SIG-M5 (cell line): ENCODE measurements around the gene PDE8B.

Experiments used
- DNase-seq: peaks from one replicate; lab custom pipeline; 2025; lab: John Stamatoyannopoulos, UW

PDE8B gene

DNA sequence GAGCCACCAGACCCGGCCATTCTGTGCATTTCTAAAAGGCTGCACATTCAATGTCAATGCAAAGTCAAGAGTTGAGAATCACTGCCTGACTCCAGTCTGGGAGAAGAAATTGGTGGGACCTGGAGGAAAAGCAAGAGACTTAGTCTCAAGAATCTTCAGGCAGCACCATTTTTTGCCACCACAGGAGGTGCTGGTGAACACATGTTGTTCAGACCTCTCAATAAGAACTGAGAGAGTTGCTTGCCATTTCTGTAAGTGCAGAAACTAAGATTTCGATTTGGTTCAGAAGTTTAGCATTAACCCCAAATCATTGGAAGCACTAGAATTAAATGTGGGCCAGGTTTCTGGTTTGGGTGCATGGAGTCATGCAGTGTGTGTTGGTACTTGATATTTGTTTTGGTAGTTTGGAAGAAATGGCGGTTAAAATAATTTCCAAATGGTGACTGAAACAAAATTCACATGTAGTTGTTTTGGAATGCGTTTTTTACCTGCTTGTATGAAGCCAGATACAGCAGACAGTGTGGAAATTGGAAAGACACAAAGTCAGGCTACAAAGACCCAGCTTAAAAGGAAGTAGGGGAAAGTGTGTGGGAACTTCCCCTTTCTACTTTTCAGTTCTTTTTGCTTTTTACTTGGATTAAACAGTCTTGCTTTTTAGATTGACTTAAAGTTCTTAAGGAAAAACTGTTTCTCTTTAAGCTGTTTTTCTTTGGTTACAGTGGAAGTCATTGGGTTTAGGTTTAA is 20.4 kb downstream of the PDE8B start:
- DNase-seq, result no peak

DNA sequence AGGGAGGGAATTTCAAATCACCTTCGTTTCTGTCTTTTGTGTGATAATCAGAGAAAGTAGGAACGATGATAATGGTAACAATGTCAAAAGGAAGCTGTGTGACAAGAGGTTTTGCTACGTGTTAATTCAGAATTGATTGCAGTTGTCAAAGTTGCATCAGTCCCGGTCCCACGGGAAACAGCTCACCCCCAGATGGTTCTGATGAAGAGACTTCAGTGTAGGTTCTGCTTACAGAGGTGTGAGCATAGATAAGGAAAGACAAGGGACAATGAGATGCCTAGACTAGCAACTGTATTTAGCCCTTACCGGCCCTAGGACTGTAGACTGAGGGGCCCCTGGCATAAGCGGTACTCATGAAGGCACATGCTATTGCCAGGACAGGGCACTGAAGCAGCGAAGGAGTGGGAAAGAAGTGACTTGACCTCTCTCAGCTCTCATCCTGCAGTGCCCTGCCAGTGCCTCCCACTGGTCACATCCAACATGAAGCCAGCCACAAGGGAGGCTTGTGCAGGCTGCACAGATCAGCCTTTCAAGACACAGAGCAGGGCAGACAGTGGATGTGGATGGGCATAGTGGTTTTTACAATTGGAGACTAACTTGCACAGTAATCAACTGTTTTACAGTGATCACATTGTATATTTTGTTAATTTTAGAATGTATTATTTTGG is 21.1 kb downstream of the PDE8B start:
- DNase-seq, result no peak

DNA sequence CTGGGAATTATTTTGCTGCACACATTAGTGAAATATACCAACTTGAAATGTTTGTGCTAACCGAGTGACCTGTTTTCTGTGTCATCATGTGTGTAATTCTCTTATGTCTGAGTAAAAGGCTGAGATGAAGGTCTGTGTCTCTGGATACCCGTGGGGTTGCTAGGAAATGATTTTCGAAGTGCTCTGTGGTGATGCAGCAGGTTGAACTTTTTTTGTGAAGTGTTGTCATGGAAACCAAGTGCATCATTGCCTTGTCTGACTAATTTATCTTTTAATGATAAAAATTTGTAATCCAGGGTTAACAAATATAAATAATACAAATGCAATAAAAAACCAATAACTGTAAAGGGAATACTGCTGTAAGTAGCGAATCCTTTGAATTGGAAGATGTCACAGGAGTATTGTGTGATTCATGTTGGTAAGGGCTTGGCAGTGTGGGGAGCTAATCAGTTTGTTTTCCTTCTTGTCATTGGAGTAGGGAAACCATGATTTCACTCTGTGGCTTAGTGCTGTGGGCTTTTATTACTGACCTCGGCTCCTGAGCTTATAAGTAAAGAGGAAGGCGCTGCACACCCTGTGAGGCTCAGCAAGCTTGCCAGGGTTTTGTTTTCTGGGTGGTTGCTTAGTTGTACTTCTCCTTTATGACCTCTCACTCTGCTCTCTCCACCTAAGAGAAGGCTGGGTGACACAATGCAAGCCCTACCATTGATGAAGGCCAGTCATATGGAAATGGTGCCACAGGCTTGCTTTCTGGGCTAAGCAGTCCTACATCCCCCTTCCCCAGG is 22.3 kb downstream of the PDE8B start:
- DNase-seq, result peak; percentile 63

DNA sequence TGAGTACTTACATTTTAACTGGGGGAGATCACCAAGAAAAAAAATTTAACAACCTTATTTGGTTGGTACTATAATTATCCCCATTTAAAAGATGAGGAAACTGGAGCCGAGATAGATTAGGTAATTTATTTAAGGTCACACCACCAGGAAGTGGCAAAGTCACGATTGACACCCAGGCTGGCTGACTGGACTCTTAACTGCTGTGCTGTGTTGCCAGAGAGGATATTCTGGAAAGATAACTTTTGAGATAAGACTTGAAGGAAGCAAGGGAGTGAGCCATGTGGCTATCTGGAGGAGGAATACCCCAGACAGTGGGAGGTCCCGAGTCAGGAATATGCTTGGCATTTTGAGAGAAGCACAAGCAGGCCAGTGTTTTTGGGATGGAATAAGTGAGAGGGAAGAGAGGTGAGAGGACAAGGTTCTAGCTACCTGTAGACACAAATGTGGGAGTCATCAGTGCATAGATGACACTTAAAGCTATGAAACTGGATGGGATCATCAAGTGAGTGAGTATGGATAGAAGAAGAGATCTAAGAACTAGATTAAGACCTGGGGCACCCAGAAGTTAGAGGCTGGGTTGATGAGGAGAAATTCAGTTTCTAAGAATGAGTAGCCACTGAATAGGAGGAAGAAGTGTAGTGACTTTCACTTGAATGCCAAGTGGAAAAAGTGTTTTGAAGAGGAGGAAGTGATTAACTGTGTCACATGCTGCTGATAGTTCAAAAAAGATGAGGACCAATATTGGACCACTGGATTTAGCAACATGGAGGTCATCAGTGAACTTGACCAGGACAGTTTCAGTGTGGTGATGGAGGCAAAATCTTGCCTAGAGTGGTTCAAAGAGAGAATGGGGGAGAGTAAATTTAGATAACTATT is 25.6 kb downstream of the PDE8B start:
- DNase-seq, result no peak

DNA sequence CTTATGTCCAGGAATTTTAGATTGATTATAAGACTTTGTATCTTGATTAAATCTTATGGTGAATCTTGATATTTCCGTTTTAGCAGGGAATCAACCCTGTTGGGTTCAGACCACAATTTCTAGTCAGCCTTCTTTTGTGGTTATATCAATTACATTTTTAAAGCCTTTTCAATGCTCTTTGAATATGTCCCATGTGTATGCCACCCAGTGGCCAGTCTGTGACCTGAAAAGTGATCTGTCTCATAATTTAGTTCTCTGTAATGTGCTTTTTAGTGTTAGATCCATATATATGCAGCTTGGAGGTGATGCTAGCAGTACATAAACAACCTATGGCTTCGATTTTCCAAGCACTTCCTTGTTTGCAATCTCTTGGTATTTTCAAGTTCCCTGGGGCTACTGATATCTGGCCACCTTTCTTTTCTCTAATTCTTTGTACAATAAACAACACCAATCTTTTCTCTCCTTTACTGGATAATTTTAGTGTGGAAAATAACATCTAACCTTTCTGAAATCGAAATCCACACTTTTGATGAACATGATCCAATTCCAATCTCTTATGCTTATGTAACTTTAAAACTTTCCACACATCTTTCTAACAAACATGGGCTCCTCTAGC is 28.8 kb downstream of the PDE8B start:
- DNase-seq, result no peak

DNA sequence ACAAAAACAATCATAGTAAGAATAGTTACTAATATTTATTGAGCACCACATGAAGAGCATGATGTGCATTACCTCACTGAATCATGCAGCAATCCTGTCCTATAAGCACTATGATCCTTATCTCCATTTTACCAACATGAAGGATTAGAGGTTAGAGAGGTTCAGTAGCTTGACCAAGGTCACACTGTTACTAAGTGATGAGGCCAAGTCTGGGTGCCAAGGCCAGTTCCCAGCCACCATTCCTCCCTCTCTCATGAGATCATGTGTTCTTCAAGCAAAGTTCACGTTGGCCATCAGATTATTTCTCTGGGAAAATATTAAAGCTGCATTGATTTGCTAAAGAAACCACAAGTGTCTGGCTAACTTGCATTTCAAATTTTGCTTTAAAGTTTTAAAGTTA is 31.0 kb downstream of the PDE8B start:
- DNase-seq, result no peak

DNA sequence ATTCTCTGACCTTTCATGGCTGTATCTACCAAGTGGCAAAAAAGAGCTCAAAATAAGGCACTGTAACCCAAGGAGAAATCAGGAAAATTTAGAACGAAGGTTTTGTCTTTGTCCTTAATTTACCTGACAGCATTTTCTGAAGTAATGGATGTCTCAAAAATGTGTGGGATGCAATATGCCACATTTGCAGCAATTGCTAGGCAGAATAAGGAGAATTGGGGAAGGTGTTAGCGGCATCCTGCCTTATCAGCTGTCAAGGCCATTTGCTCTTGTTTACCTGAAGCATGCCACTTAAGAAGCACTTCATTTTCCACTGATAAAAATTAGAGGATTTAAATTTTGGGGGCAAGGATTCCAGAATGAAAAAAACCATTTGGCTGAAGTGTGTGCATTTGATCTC is 39.0 kb downstream of the PDE8B start:
- no peak for DNase-seq

DNA sequence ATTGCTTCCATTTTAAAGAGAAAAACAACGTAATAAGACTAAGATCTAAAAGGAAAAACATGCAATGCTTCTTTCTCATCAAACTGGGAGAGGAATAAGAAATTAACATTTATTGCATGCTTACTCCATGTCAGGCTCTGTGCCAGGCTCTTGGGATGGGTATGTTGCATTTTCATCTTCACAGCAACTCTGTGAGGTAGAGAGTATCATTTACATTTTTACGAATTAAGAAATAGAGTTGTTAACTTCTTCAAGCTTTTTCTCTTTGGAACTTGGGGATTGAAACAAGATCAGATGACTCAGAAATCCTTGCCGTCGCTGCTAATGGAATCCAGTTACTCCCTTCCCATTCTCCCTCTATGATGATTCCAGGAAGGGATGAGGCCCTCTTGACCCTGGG is 39.5 kb downstream of the PDE8B start:
- no peak for DNase-seq

DNA sequence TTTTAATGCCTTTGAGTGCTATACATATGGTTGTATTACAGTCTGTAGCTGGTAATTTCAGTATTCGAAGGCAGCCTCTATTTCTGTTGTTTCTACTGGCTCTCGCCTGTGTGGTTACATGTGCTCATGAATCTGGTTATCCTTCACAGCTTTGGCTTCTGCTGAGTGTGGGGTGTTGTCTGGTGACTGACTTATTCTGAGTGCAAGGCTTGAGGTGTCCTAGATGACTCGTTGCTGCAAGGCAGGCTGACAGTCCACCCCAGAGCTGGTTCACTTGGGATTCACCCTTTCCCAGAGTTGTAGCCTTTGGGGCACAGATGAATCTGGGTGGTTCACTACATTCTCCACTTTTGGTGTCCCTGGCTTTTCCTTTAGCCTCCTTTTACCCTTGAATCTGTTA is 41.4 kb downstream of the PDE8B start:
- no peak for DNase-seq

DNA sequence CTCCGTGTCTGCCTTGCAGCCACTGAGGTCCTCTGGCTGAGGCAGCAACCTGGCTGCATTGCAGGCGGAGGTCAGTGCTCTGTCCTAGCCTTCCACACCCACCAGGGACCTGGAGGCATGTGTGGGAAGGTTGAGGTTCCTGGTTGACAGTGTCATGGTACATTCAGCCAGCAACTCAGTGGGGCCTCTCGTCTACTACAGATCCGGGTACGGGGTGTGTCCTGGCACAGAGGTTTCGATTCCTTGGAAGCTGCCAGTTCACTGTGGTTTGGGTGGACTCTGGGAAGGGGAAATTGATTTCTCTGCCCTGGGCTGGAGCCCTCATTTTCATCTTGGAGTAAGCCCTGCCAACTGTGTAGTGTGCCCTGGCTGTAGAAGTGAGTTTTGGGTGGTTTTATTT is 45.1 kb downstream of the PDE8B start:
- no peak for DNase-seq

DNA sequence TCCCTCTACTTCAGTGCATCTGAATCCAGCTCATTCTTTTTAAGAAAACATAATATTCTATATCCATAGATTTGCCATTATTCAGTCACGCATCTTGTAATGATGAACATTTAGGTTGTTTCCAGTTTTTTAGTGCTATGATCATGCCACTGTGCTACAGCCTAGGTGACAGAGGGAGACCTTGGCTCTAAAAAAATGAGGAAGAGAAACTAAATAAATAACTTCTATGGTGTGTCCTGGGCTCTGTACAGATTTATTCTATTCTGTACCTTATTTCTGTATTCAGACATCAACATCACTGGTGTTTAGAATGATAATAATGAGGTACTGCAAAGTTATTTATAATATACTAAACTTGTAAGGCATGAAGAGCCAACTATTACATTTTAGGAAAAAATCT is 45.9 kb downstream of the PDE8B start:
- no peak for DNase-seq

DNA sequence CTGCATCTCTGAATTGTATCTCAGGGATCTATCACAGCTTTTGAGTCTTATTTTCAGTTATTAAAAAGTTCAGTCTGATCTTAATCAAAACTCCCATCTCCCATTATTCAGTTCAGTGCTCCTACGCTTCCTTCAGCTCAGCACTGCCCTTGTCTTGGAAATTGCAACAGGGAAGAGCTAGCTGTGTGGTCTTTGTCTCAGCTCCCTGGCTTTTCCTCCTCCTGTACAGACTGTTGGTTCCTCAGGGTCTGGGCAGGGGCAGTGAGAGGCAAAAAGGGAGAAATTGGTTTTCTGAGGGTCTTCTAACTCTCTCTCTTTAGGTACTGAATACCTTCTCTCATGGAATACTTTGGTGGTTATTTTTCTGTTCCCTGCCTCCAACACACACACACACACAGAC is 48.2 kb downstream of the PDE8B start:
- DNase-seq, result no peak

DNA sequence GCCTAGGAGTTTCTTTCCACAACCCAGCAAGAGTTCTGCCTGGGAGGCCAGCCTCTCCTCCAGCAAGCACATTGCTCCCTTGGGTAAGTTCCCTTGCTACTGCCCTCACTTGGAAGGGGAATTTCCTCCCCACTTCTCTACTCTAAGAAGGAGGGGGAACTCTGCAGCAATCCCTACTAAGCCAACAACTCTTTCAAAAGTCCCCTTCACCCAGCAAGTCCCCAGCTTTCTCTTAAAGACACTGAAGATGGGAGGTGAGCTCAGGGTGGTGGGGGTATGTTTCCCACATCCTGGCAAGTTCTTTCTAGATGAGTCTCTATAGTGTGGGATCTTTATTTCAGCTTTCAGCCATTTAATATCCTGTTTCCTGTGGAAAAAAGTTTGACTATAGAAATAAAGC is 49.0 kb downstream of the PDE8B start:
- DNase-seq, result no peak

DNA sequence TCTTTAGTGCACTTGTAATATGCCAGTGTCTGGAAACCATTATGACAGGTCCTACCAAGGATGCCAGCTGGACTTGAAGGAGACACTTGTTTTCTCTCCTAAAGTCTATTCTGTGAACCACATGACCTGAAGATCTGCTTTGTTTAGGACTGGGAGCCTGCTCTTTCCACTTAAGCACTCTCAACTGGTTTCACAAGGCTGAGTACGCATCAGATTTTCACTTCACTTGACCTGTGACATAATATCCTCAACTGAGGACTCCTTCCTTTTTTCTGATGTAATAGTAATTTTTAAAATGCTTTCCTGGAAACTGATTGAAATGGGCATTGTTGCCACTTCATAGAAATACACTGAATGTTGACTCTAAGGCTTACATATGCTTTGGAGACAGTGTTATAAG is 52.2 kb downstream of the PDE8B start:
- DNase-seq, result no peak

DNA sequence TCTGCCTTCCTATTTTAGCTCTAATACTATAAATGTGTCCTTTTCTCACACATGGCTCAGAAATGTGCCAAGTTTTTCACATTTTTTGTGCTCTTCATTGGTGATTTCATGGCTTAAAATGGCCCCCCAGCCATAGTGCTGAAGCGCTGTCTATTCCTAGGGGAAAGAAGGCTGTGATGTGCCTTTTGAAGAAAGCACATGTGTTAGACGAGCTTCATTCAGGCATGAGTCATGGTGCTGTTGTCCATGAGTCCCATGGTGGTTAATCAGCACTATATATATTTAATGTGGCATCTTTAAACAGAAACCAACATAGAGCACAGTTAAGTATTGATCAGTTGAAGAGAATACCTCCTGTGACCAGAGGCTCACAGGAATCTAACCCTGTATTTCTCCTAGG is 55.8 kb downstream of the PDE8B start:
- no peak for DNase-seq

DNA sequence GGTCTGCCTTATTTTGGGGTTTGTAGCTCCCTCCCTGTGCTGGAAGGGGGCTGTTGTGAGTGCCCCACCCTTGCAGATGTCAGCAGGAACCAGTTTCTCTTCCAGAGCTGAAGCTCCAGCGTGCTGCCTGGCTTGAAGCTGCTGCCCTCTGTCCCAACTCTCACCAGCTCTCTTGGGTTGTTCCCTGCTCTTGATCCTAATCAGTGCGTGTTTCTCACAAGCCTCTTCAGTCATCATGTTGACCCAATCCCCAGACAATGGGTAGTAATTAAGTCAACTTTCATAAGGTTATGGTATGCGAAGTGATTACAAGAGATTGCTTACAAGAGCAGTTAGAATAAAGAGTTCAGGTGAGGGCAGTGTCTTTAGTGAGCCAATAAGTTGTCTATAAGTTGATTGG is 57.0 kb downstream of the PDE8B start:
- DNase-seq, result no peak

DNA sequence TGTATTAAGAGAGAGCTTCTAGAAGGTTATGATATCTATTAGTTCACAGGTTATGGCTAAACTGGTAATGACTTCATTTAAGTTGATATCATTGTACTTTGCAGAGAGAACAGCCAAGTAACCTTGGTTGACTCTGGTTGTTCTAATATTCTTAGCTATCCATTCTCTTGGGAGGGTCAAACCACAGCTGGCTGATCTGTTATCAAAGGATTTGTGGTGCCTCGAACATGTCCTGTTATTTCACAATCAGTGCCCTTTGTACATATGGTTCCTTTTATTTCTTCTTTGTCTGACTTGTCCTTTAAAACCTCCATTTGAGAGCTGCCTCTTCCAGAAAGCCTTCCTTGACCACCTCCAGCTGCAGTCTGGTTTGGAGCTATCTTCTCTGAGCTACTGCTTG is 61.7 kb downstream of the PDE8B start:
- no peak for DNase-seq

DNA sequence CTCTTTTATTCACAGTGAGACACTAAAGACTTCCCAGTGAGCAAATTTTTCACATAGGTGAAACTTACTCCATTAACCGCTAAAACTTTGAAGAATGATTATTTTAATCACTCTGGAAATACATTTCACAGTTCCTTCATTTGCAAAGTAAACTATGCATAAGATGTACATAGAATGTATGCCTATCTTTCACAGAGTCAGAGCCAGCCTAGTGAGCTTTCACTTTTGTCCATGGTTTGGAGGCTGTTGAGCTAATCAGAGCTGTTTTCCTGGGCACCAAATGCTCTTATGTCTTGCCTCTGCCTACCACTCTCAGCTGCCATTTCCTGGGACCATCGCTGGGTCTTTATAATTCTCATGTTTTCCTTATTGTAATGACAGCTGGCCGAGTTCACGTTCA is 67.3 kb downstream of the PDE8B start:
- DNase-seq, result no peak

DNA sequence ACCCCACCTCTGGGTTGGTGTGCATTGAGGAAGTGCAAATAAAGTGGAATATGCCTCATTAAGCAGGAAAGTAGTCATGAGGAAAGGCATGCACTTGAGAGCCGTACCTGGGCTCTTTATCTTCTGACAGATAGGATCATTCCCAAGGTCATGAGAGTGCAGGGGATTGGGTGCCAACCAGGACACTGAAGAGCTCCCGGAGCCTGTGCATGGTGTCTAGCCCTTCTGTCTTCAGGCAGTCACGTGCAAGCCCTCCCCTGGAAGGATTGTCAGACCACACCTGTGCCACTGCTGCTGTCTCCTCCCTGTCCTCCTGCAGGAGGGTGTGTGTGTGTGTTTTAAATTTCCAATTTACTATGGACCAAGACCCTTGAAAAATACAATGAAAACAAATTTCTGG is 69.6 kb downstream of the PDE8B start:
- no peak for DNase-seq

DNA sequence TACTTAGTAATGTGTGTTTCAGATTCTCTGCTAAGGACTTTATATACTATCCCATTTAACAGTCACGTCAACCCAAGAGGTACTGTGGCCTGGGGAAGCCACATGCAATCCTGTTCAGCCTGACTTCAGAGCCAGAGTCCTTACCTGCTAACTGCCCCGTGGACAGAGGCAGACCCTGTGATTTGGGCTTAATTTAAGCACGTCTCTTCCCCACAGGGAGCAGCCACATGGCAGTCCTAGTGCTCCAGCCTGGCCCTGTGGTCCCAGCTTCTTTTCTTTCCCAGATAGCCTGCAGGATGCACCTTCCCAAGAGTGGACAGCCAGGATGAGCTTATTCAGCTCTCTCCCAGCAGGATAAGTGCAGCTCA is 71.5 kb downstream of the PDE8B start:
- DNase-seq, result no peak

DNA sequence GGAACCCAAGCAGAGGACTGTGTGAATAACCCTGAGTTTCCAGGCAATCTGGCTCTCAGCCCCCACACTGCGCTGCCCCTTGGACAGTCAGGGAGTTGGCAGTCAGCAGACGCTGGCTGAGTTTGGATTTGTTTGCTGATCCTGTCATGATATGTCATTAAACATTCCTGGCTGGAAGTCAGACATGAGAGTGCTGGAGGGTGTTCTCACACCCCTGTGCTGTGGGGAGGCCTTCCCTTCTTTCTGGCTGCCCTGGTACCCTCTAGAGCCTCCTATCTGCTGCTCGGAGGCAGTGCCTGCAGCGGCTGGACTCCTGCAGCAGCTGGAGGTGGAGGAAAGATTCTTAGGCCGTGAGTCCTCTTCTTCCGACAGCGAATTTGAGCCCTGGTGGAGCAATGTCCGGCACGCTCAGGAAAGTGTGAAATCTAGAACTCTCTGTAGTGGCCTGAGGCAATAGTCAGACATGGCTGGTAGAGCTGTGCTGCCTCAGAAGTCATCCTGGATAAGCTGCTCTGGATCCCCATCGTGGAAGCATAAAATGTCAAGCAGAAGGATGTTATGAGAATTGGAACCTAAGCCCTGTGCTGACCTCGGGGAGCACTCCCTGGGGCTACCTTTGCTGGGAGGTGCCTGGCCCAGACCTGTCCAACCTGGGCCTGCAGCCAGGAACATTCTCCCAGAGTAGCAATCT is 72.0 kb downstream of the PDE8B start:
- DNase-seq, result no peak
